Measurements from ENCODE around the gene UNC93A.
"Not testable (repeated sequence)": the region's sequence is repeated elsewhere in the genome, so short reads cannot be mapped to it uniquely, and the experiment has no call there.

Gene UNC93A

GRCh38 chr6:167252271-167252670 is 38.8 kb upstream of the UNC93A start:
- no peak for FAIRE-seq
- TF ChIP-seq POLR2A (IDR thresholded peaks at IDR 0.05; ENCODE audit: low read depth, low read length), result no peak
- no peak for TF ChIP-seq PAX5 (IDR thresholded peaks at IDR 0.05; ENCODE audit: insufficient read depth, low read length, severe bottlenecking)
- TF ChIP-seq SPI1 (IDR thresholded peaks at IDR 0.05; ENCODE audit: low read depth, low read length), result no peak
- TF ChIP-seq POU2F2 (IDR thresholded peaks at IDR 0.05; ENCODE audit: low read depth, low read length), result no peak
- no peak for TF ChIP-seq POLR2AphosphoS5 (IDR thresholded peaks at IDR 0.05; ENCODE audit: low read depth, low read length)
- no peak for TF ChIP-seq TAF1 (IDR thresholded peaks at IDR 0.05; ENCODE audit: low read depth, low read length)
- DNase-seq (ENCODE audit: insufficient read length, low spot score), result no peak

- TF ChIP-seq PAX5 (IDR thresholded peaks at IDR 0.05; ENCODE audit: insufficient read depth, low read length, severe bottlenecking), result no peak
- TF ChIP-seq SPI1 (IDR thresholded peaks at IDR 0.05; ENCODE audit: low read depth, low read length), result no peak
- no peak for TF ChIP-seq TAF1 (IDR thresholded peaks at IDR 0.05; ENCODE audit: low read depth, low read length)
- no peak for TF ChIP-seq POU2F2 (IDR thresholded peaks at IDR 0.05; ENCODE audit: low read depth, low read length)
- TF ChIP-seq POLR2A (IDR thresholded peaks at IDR 0.05; ENCODE audit: low read depth, low read length), result no peak
- no peak for TF ChIP-seq POLR2AphosphoS5 (IDR thresholded peaks at IDR 0.05; ENCODE audit: low read depth, low read length)
- FAIRE-seq, result no peak
- no peak for DNase-seq (ENCODE audit: insufficient read length, low spot score)
Measured at GRCh38 chr6:167255918-167256553, 35.1 kb upstream of the UNC93A start.

GRCh38 chr6:167258646-167259045 is 32.5 kb upstream of the UNC93A start:
- TF ChIP-seq POLR2A (IDR thresholded peaks at IDR 0.05; ENCODE audit: low read depth, low read length) (no peak), TAF1 (IDR thresholded peaks at IDR 0.05; ENCODE audit: low read depth, low read length) (no peak), POLR2AphosphoS5 (IDR thresholded peaks at IDR 0.05; ENCODE audit: low read depth, low read length) (no peak)
- FAIRE-seq (no peak), DNase-seq (ENCODE audit: insufficient read length, low spot score) (no peak)

- not testable (repeated sequence) for FAIRE-seq; DNase-seq (ENCODE audit: insufficient read length, low spot score)
Measured at GRCh38 chr6:167266057-167266829, 24.9 kb upstream of the UNC93A start.

- no peak for FAIRE-seq
- TF ChIP-seq TAF1 (IDR thresholded peaks at IDR 0.05; ENCODE audit: low read depth, low read length), result no peak
Measured at GRCh38 chr6:167266830-167267555, 24.1 kb upstream of the UNC93A start.

GRCh38 chr6:167267556-167267898 is 23.6 kb upstream of the UNC93A start:
- DNase-seq (ENCODE audit: insufficient read length, low spot score); FAIRE-seq: not testable (repeated sequence)

More at GRCh38 chr6:167266830-167267555, 24.1 kb upstream of the UNC93A start:
- no peak for DNase-seq (ENCODE audit: insufficient read length, low spot score)

- TF ChIP-seq POLR2AphosphoS5 (IDR thresholded peaks at IDR 0.05; ENCODE audit: low read depth, low read length) (no peak), POU2F2 (IDR thresholded peaks at IDR 0.05; ENCODE audit: low read depth, low read length) (no peak), SPI1 (IDR thresholded peaks at IDR 0.05; ENCODE audit: low read depth, low read length) (no peak), PAX5 (IDR thresholded peaks at IDR 0.05; ENCODE audit: insufficient read depth, low read length, severe bottlenecking) (no peak), TAF1 (IDR thresholded peaks at IDR 0.05; ENCODE audit: low read depth, low read length) (no peak), POLR2A (IDR thresholded peaks at IDR 0.05; ENCODE audit: low read depth, low read length) (no peak)
- DNase-seq (ENCODE audit: insufficient read length, low spot score) (no peak), FAIRE-seq (no peak)
Measured at GRCh38 chr6:167267921-167268401, 23.2 kb upstream of the UNC93A start.

GRCh38 chr6:167268683-167269280 is 22.3 kb upstream of the UNC93A start:
- FAIRE-seq (no peak), DNase-seq (ENCODE audit: insufficient read length, low spot score) (no peak)
- no peak for TF ChIP-seq TAF1 (IDR thresholded peaks at IDR 0.05; ENCODE audit: low read depth, low read length)

- FAIRE-seq (no peak), DNase-seq (ENCODE audit: insufficient read length, low spot score) (no peak)
- TF ChIP-seq POLR2A (IDR thresholded peaks at IDR 0.05; ENCODE audit: low read depth, low read length) (no peak), TAF1 (IDR thresholded peaks at IDR 0.05; ENCODE audit: low read depth, low read length) (no peak), POLR2AphosphoS5 (IDR thresholded peaks at IDR 0.05; ENCODE audit: low read depth, low read length) (no peak), PAX5 (IDR thresholded peaks at IDR 0.05; ENCODE audit: insufficient read depth, low read length, severe bottlenecking) (no peak), SPI1 (IDR thresholded peaks at IDR 0.05; ENCODE audit: low read depth, low read length) (no peak), POU2F2 (IDR thresholded peaks at IDR 0.05; ENCODE audit: low read depth, low read length) (no peak)
Measured at GRCh38 chr6:167270499-167271311, 20.4 kb upstream of the UNC93A start.

GRCh38 chr6:167272151-167272550 is 19.0 kb upstream of the UNC93A start:
- DNase-seq (ENCODE audit: insufficient read length, low spot score) (no peak), FAIRE-seq (no peak)
- TF ChIP-seq PAX5 (IDR thresholded peaks at IDR 0.05; ENCODE audit: insufficient read depth, low read length, severe bottlenecking) (no peak), TAF1 (IDR thresholded peaks at IDR 0.05; ENCODE audit: low read depth, low read length) (no peak), SPI1 (IDR thresholded peaks at IDR 0.05; ENCODE audit: low read depth, low read length) (no peak), POLR2AphosphoS5 (IDR thresholded peaks at IDR 0.05; ENCODE audit: low read depth, low read length) (no peak), POLR2A (IDR thresholded peaks at IDR 0.05; ENCODE audit: low read depth, low read length) (no peak), POU2F2 (IDR thresholded peaks at IDR 0.05; ENCODE audit: low read depth, low read length) (no peak)

Data from GM12891 (cell line).